ENCODE results near the gene ANKRD10. TPM values are rescaled to one million over a fixed set of nuclear protein-coding genes. Genes with fewer than 3 reads are reported as not detected.

ANKRD10 gene
- total and polyA plus RNA-seq, 7 donors = 82.0 to 225 (median 115) TPM

GRCh38 chr13:110907301-110907700 is 7.6 kb downstream of the ANKRD10 start:
- DNase-seq (no peak), ATAC-seq (no peak)
- Histone ChIP-seq H3K27ac (peak overlapping the region; percentile 99), H3K4me3 (peak overlapping the region; percentile 40), H3K4me1 (peaks cover 92% of the 10 kb centered on the region), H3K36me3 (ENCODE audit: insufficient read depth in 1 of 2, low read depth in 1 of 2) (peaks cover 18 to 61% of the 10 kb centered on the region in 2 donors), H3K9me3 (no peaks in the 10 kb centered on the region), H3K27me3 (ENCODE audit: insufficient read depth in 3 of 3, low read length in 2 of 3) (no peaks in the 10 kb centered on the region)
- intact Hi-C loops (cut with DNase I) = loop anchor here in 1 of 2 donors (2.0 kb wide), 1 partner anchor 20 kb away; no protein-coding TSS in a partner anchor
- WGBS, 3 donors = 64 to 73% (median 67%) methylated on average over 3 of the region's 4 CpGs
- TF ChIP-seq CTCF (IDR thresholded peaks at IDR 0.05) = no peak

- Histone ChIP-seq H3K4me1 (peaks cover 78% of the 10 kb centered on the region), H3K27ac (no peak overlapping the region), H3K9me3 (no peaks in the 10 kb centered on the region), H3K27me3 (ENCODE audit: insufficient read depth in 3 of 3, low read length in 2 of 3) (no peaks in the 10 kb centered on the region), H3K4me3 (no peak overlapping the region), H3K36me3 (ENCODE audit: insufficient read depth in 1 of 2, low read depth in 1 of 2) (peaks cover 15 to 79% of the 10 kb centered on the region in 2 donors)
- 71 to 82% (median 74%) methylated on average over 7 of the region's 7 CpGs for WGBS, 3 donors
- TF ChIP-seq CTCF (IDR thresholded peaks at IDR 0.05) = no peak
- ATAC-seq = no peak
- intact Hi-C loops (cut with DNase I) = no loop called here
- DNase-seq = no peak
These were observed 10.1 kb downstream of the ANKRD10 start for GRCh38 chr13:110904748-110905147.

- peaks cover 57% of the 10 kb centered on the region for H3K4me1 ChIP-seq
- no peak overlapping the region for H3K4me3 ChIP-seq
- 75 to 92% (median 79%) methylated on average over 2 of the region's 2 CpGs for WGBS, 3 donors
- DNase-seq (no peak), ATAC-seq (no peak)
- H3K27ac ChIP-seq = no peak overlapping the region
- intact Hi-C loops (cut with DNase I) = no loop called here
- peaks cover 5 to 86% of the 10 kb centered on the region in 2 donors for H3K36me3 ChIP-seq (ENCODE audit: insufficient read depth in 1 of 2, low read depth in 1 of 2)
- H3K27me3 ChIP-seq (ENCODE audit: insufficient read depth in 3 of 3, low read length in 2 of 3) = no peaks in the 10 kb centered on the region
- no peak for TF ChIP-seq CTCF (IDR thresholded peaks at IDR 0.05)
- H3K9me3 ChIP-seq = no peaks in the 10 kb centered on the region
These were observed 12.5 kb downstream of the ANKRD10 start for GRCh38 chr13:110902370-110902769.

GRCh38 chr13:110897521-110897920 is 17.3 kb downstream of the ANKRD10 start:
- WGBS, 3 donors = 50 to 66% (median 51%) methylated on average over 6 of the region's 6 CpGs
- Histone ChIP-seq H3K4me3 (no peak overlapping the region), H3K36me3 (ENCODE audit: insufficient read depth in 1 of 2, low read depth in 1 of 2) (peaks cover 4 to 79% of the 10 kb centered on the region in 2 donors), H3K27me3 (ENCODE audit: insufficient read depth in 3 of 3, low read length in 2 of 3) (no peaks in the 10 kb centered on the region), H3K27ac (peak overlapping the region; percentile 55), H3K4me1 (peaks cover 37% of the 10 kb centered on the region), H3K9me3 (no peaks in the 10 kb centered on the region)
- peak; percentile 45 to 76 (median 74) for ATAC-seq
- intact Hi-C loops (cut with DNase I) = no loop called here
- no peak for TF ChIP-seq CTCF (IDR thresholded peaks at IDR 0.05)
- DNase-seq = no peak

GRCh38 chr13:110897014-110897413 is 17.9 kb downstream of the ANKRD10 start:
- DNase-seq (no peak), ATAC-seq (peak; percentile 25 to 44 (median 37))
- Histone ChIP-seq H3K36me3 (ENCODE audit: insufficient read depth in 1 of 2, low read depth in 1 of 2) (peaks cover 4 to 79% of the 10 kb centered on the region in 2 donors), H3K9me3 (no peaks in the 10 kb centered on the region), H3K4me3 (no peak overlapping the region), H3K27ac (peak overlapping the region; percentile 55), H3K27me3 (ENCODE audit: insufficient read depth in 3 of 3, low read length in 2 of 3) (no peaks in the 10 kb centered on the region), H3K4me1 (peaks cover 35% of the 10 kb centered on the region)
- intact Hi-C loops (cut with DNase I) = no loop called here
- WGBS, 3 donors = 95 to 100% (median 100%) methylated on average over 1 of the region's 1 CpG
- TF ChIP-seq CTCF (IDR thresholded peaks at IDR 0.05) = no peak
